Bronchial epithelial cell (primary cell): ENCODE results near the gene KIF1A. TPM values are rescaled to one million over a fixed set of nuclear protein-coding genes. Genes with fewer than 3 reads are reported as not detected.

Experiments
- DNase-seq: peaks from one replicate; pipeline ENCODE4 v3.0.0-alpha.2; 2010; ENCODE audit warnings: low read depth
- FAIRE-seq: peaks from 2 replicates; lab custom pipeline; 2011; peaks lifted over from hg19 to GRCh38; lab: Jason Lieb, UNC
- H3K27me3 ChIP-seq: 2 replicates; pipeline ENCODE4 v1.5.1; 2011; ENCODE audit warnings: low read length; ENCODE audit not compliant: control insufficient read depth, insufficient read depth
- H3K36me3 ChIP-seq: 2 replicates; pipeline ENCODE4 v1.5.1; 2011; ENCODE audit warnings: low read length; ENCODE audit not compliant: control insufficient read depth, insufficient read depth
- H3K4me3 ChIP-seq: 2 replicates; pipeline ENCODE4 v1.5.1; 2011; ENCODE audit warnings: mild to moderate bottlenecking, low read depth, low read length, control low read depth
- CTCF ChIP-seq: IDR thresholded peaks from 2 replicates; pipeline ENCODE4 v1.5.1; 2011; ENCODE audit warnings: mild to moderate bottlenecking, moderate library complexity, low read length, control low read depth, inconsistent platforms; ENCODE audit not compliant: insufficient read depth, severe bottlenecking
- total RNA-seq: library from RNA; depleted of rRNA; stranded (reverse); fragments of >200 nt; gene quantifications from 2 replicates; pipeline ENCODE4 v1.2.1, GENCODE V29; 2014

Gene KIF1A
- total RNA-seq, 1 donor from 2014 or later, result not detected

- Histone ChIP-seq H3K4me3 (no peak overlapping the region), H3K36me3 (no peaks in the 10 kb centered on the region), H3K27me3 (no peaks in the 10 kb centered on the region)
- no peak for FAIRE-seq
- TF ChIP-seq CTCF, result no peak
- DNase-seq, result no peak
These were observed 33.6 kb downstream of the KIF1A start for GRCh38 chr2:240786355-240786841.

GRCh38 chr2:240785424-240786335 is 34.3 kb downstream of the KIF1A start:
- no peaks in the 10 kb centered on the region for H3K36me3 ChIP-seq
- TF ChIP-seq CTCF, result no peak
- no peak for FAIRE-seq
- no peaks in the 10 kb centered on the region for H3K27me3 ChIP-seq
- no peak for DNase-seq
- no peak overlapping the region for H3K4me3 ChIP-seq

GRCh38 chr2:240784629-240785423 is 35.2 kb downstream of the KIF1A start:
- FAIRE-seq, result no peak

GRCh38 chr2:240783819-240784621 is 36.0 kb downstream of the KIF1A start:
- H3K27me3 ChIP-seq, result no peaks in the 10 kb centered on the region
- no peak for FAIRE-seq
- no peak for TF ChIP-seq CTCF
- no peak overlapping the region for H3K4me3 ChIP-seq
- H3K36me3 ChIP-seq, result no peaks in the 10 kb centered on the region
- no peak for DNase-seq

More at GRCh38 chr2:240784629-240785423, 35.2 kb downstream of the KIF1A start:
- no peak for DNase-seq
- Histone ChIP-seq H3K36me3 (no peaks in the 10 kb centered on the region), H3K27me3 (no peaks in the 10 kb centered on the region), H3K4me3 (no peak overlapping the region)
- TF ChIP-seq CTCF, result no peak

- FAIRE-seq (no peak), DNase-seq (no peak)
- no peaks in the 10 kb centered on the region for H3K36me3 ChIP-seq
- H3K4me3 ChIP-seq, result no peak overlapping the region
- no peaks in the 10 kb centered on the region for H3K27me3 ChIP-seq
- no peak for TF ChIP-seq CTCF
These were observed 36.9 kb downstream of the KIF1A start for GRCh38 chr2:240782886-240783818.
